ENCODE results near the gene RFFL.

The RFFL gene

DNA sequence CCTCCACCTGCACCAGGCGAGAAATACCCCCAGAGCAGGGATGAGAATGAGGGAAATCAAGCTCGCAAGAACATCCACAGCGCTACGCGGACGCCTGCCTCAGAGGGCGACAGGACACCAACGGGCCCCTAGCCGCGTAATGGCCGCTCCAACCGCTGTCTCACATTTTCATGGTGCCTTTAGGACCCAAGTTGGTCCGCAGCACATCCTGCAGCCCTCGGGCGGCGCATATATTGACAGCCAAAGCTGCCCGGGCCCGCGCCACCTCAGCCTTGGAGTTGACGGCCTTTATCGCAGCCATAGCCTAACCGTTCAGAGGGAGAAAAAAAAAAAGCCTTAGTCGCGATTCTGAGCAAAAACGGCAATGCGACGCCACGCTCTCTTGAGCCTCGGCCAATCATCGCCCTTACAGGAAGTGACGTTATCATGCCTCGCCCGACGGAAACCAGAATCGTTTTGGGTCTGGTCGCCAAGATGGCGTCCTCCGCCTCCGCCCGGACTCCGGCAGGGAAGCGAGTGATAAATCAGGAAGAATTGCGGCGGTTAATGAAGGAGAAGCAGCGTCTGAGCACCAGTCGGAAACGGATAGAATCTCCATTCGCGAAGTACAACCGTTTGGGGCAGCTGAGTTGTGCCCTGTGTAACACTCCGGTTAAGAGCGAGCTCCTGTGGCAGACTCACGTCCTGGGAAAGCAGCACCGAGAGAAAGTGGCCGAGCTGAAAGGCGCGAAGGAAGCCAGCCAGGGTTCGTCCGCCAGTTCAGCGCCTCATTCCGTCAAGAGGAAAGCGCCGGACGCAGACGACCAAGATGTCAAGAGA lies 102.2 kb downstream of the RFFL start, which contains the start of the genes CCT6B and ZNF830:
CCT6B (minus strand) TSS at position 368 of the 819 bp plus-strand sequence; CDS start at position 301, 67 bp downstream.
ZNF830 (plus strand) TSS at position 448 of the 819 bp plus-strand sequence; CDS start at position 475, 27 bp downstream.
- DNase-seq, result peak; percentile 93

DNA sequence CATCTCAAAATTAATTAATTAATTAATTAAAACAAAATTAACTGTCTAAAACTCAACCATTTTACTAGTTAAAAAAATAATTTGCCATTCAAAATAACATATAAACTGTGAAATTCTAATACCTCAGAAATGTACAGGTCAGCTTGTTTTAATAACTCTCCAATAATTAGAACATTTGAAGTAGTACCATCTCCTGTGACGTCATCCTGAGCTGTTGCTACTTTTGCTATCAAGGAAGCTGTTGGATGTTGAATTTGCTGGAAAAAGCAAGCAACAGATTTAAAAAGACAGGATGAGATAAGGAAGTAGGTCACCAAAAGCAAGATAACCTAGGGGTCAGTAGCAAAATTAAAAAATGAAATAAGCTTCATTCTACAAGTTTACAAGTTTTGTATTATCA lies 105.1 kb downstream of the RFFL start:
- no peak for DNase-seq
